GM15510 (cell line): ENCODE results near the gene KIRREL2.

Source experiments
- POLR2A ChIP-seq: IDR thresholded peaks from 3 replicates; pipeline ENCODE4 v1.6.1; 2011; ENCODE audit warnings: borderline replicate concordance; ENCODE audit not compliant: insufficient read length; ENCODE audit errors: extremely low read depth

The KIRREL2 gene

GRCh38 chr19:35856546-35857149 lies at the start of gene KIRREL2:
Gene KIRREL2, plus strand, starts transcription at chr19:35856911. Its CDS starts 209 bp downstream, at chr19:35857120.
- TF ChIP-seq POLR2A, result no peak

GRCh38 chr19:35807633-35808032 lies 49.1 kb upstream of the KIRREL2 start:
- no peak for TF ChIP-seq POLR2A

- no peak for TF ChIP-seq POLR2A
These were observed 45.1 kb upstream of the KIRREL2 start for GRCh38 chr19:35811317-35812219.

GRCh38 chr19:35812220-35813042 lies 44.3 kb upstream of the KIRREL2 start, which contains the start of gene PRODH2:
Gene PRODH2, minus strand, starts transcription at chr19:35812845. Its CDS starts 40 bp downstream, at chr19:35812805.
- TF ChIP-seq POLR2A, result no peak

- TF ChIP-seq POLR2A, result no peak
These were observed 43.4 kb upstream of the KIRREL2 start for GRCh38 chr19:35813043-35813890.

GRCh38 chr19:35816262-35816661 lies 40.4 kb upstream of the KIRREL2 start:
- TF ChIP-seq POLR2A, result no peak

- no peak for TF ChIP-seq POLR2A
These were observed 39.9 kb upstream of the KIRREL2 start for GRCh38 chr19:35816846-35817245.

- no peak for TF ChIP-seq POLR2A
These were observed 38.3 kb upstream of the KIRREL2 start for GRCh38 chr19:35818445-35818844.

GRCh38 chr19:35822579-35822978 lies 34.1 kb upstream of the KIRREL2 start:
- no peak for TF ChIP-seq POLR2A

- no peak for TF ChIP-seq POLR2A
These were observed 32.6 kb upstream of the KIRREL2 start for GRCh38 chr19:35824150-35824549.

- TF ChIP-seq POLR2A, result no peak
These were observed 27.9 kb upstream of the KIRREL2 start for GRCh38 chr19:35828692-35829301.

GRCh38 chr19:35830986-35831385 lies 25.7 kb upstream of the KIRREL2 start:
- no peak for TF ChIP-seq POLR2A

GRCh38 chr19:35832054-35832453 lies 24.7 kb upstream of the KIRREL2 start:
- TF ChIP-seq POLR2A, result no peak

- TF ChIP-seq POLR2A, result no peak
These were observed 22.7 kb upstream of the KIRREL2 start for GRCh38 chr19:35833972-35834371.

GRCh38 chr19:35841961-35842595 lies 14.6 kb upstream of the KIRREL2 start:
- no peak for TF ChIP-seq POLR2A
